ENCODE results near the gene GDAP1L1.

The GDAP1L1 gene

GRCh38 chr20:44247131-44247571, at the start of gene GDAP1L1:
Gene GDAP1L1 (plus strand): TSS chr20:44247308. CDS start chr20:44247335, 27 bp downstream.
- in situ Hi-C loops (cut with HindIII; ENCODE audit: low sequenced_read_pairs), result no loop called here

- in situ Hi-C loops (cut with HindIII; ENCODE audit: low sequenced_read_pairs), result loop anchor here (5.0 kb wide), 1 partner anchor 82 kb away; no protein-coding TSS in a partner anchor
These were observed 48.2 kb upstream of the GDAP1L1 start for GRCh38 chr20:44198872-44199271.

- in situ Hi-C loops (cut with HindIII; ENCODE audit: low sequenced_read_pairs), result loop anchor here (5.0 kb wide), 1 partner anchor 83 kb away; no protein-coding TSS in a partner anchor
These were observed 47.2 kb upstream of the GDAP1L1 start for GRCh38 chr20:44199877-44200276.

GRCh38 chr20:44200371-44200770, 46.7 kb upstream of the GDAP1L1 start:
- in situ Hi-C loops (cut with HindIII; ENCODE audit: low sequenced_read_pairs), result no loop called here

GRCh38 chr20:44200983-44201382, 46.1 kb upstream of the GDAP1L1 start:
- in situ Hi-C loops (cut with HindIII; ENCODE audit: low sequenced_read_pairs), result no loop called here

- in situ Hi-C loops (cut with HindIII; ENCODE audit: low sequenced_read_pairs), result no loop called here
These were observed 43.9 kb upstream of the GDAP1L1 start for GRCh38 chr20:44203161-44203560.

- in situ Hi-C loops (cut with HindIII; ENCODE audit: low sequenced_read_pairs), result no loop called here
These were observed 42.8 kb upstream of the GDAP1L1 start for GRCh38 chr20:44204156-44204831.

GRCh38 chr20:44204832-44205215, 42.3 kb upstream of the GDAP1L1 start:
- in situ Hi-C loops (cut with HindIII; ENCODE audit: low sequenced_read_pairs), result no loop called here

- in situ Hi-C loops (cut with HindIII; ENCODE audit: low sequenced_read_pairs), result no loop called here
These were observed 41.0 kb upstream of the GDAP1L1 start for GRCh38 chr20:44206132-44206531.

- in situ Hi-C loops (cut with HindIII; ENCODE audit: low sequenced_read_pairs), result no loop called here
These were observed 39.9 kb upstream of the GDAP1L1 start for GRCh38 chr20:44207126-44207723.

- in situ Hi-C loops (cut with HindIII; ENCODE audit: low sequenced_read_pairs), result no loop called here
These were observed 38.9 kb upstream of the GDAP1L1 start for GRCh38 chr20:44208165-44208564.

GRCh38 chr20:44208770-44209169, 38.3 kb upstream of the GDAP1L1 start:
- in situ Hi-C loops (cut with HindIII; ENCODE audit: low sequenced_read_pairs), result no loop called here

GRCh38 chr20:44209686-44210405, 37.3 kb upstream of the GDAP1L1 start:
- in situ Hi-C loops (cut with HindIII; ENCODE audit: low sequenced_read_pairs), result loop anchor here (10.0 kb wide), 1 partner anchor 255 kb away; no protein-coding TSS in a partner anchor

- in situ Hi-C loops (cut with HindIII; ENCODE audit: low sequenced_read_pairs), result loop anchor here (10.0 kb wide), 1 partner anchor 254 kb away; no protein-coding TSS in a partner anchor
These were observed 36.5 kb upstream of the GDAP1L1 start, which contains the start of gene OSER1 for GRCh38 chr20:44210406-44211176. Gene OSER1 (minus strand): TSS chr20:44210771. CDS start chr20:44206957, 3,814 bp downstream.

GRCh38 chr20:44211177-44212039, 35.7 kb upstream of the GDAP1L1 start:
- in situ Hi-C loops (cut with HindIII; ENCODE audit: low sequenced_read_pairs), result loop anchor here (10.0 kb wide), 1 partner anchor 253 kb away; no protein-coding TSS in a partner anchor

- in situ Hi-C loops (cut with HindIII; ENCODE audit: low sequenced_read_pairs), result loop anchor here (10.0 kb wide), 1 partner anchor 252 kb away; no protein-coding TSS in a partner anchor
These were observed 34.3 kb upstream of the GDAP1L1 start for GRCh38 chr20:44212792-44213191.

- in situ Hi-C loops (cut with HindIII; ENCODE audit: low sequenced_read_pairs), result loop anchor here (10.0 kb wide), 1 partner anchor 250 kb away; no protein-coding TSS in a partner anchor
These were observed 32.0 kb upstream of the GDAP1L1 start for GRCh38 chr20:44215125-44215524.

GRCh38 chr20:44217342-44218092, 29.6 kb upstream of the GDAP1L1 start:
- in situ Hi-C loops (cut with HindIII; ENCODE audit: low sequenced_read_pairs), result loop anchor here (10.0 kb wide), 1 partner anchor 247 kb away; no protein-coding TSS in a partner anchor

GRCh38 chr20:44218446-44218845, 28.7 kb upstream of the GDAP1L1 start:
- in situ Hi-C loops (cut with HindIII; ENCODE audit: low sequenced_read_pairs), result loop anchor here (10.0 kb wide), 1 partner anchor 246 kb away; no protein-coding TSS in a partner anchor
